Brain microvascular endothelial cell (primary cell): ENCODE measurements around the gene PTPRN.
A peak's percentile ranks its signal among the peaks of the same experiment; 100 is the strongest.

ENCODE experiments used
- DNase-seq: peaks from one replicate; pipeline ENCODE4 v3.0.0-alpha.2; 2020
- H3K27ac ChIP-seq: fragments of 250-450 bp; sonication (Bioruptor Pico); 2 replicates; pipeline ENCODE4 v1.5.1; 2020; ENCODE audit warnings: mild to moderate bottlenecking, moderate library complexity
- H3K27me3 ChIP-seq: fragments of 250-450 bp; sonication (Bioruptor Pico); replicated peaks from 2 replicates; pipeline ENCODE4 v1.5.1; 2020; ENCODE audit warnings: mild to moderate bottlenecking
- H3K36me3 ChIP-seq: fragments of 250-450 bp; sonication (Bioruptor Pico); replicated peaks from 2 replicates; pipeline ENCODE4 v1.5.1; 2020; ENCODE audit warnings: mild to moderate bottlenecking
- H3K4me3 ChIP-seq: 2 replicates; pipeline ENCODE4 v1.5.1; 2011; ENCODE audit warnings: low read depth, mild to moderate bottlenecking, control low read depth, low read length, moderate library complexity
- in situ Hi-C: cut with HindIII; loops from 2 replicates; pipeline ENCODE4 v1.10.0; 2017; ENCODE audit warnings: low sequenced_read_pairs, low pct_ligation_motif_present
- TF ChIP-seq, protein P1 (sequence below): IDR thresholded peaks from 2 replicates; pipeline ENCODE4 v1.5.1; 2011; ENCODE audit warnings: low read depth, mild to moderate bottlenecking, moderate library complexity, low read length, control low read depth, inconsistent platforms; ENCODE audit errors: missing control alignments

Gene PTPRN

DNA sequence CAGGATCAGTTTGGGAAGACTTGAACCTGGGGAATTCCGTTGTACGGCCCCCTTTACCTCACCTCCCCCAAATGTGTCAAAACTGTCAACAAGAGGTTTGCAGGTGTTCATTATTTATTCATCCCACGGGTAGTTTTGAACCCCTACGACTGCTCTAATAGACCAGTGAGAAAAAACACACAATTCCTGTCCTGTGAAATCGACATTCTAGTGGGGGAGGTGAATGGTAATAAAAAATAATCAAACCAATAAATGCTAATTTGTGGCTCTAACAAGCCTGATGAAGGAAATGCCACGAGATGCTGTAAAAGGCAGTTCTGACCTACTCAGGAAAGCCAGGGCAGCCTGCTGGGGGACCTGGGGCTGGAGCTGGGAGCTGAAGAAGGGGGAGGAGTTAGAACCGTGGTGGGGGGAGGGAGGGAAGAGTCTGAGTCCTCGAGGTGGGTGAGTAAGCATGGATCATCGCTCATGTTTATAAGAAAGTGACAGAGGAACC, 30.5 kb downstream of the PTPRN start:
- H3K36me3 ChIP-seq, result peaks cover 2% of the 10 kb centered on the region
- H3K4me3 ChIP-seq, result peak overlapping the region; percentile 12
- DNase-seq, result no peak
- TF ChIP-seq, protein P1, sequence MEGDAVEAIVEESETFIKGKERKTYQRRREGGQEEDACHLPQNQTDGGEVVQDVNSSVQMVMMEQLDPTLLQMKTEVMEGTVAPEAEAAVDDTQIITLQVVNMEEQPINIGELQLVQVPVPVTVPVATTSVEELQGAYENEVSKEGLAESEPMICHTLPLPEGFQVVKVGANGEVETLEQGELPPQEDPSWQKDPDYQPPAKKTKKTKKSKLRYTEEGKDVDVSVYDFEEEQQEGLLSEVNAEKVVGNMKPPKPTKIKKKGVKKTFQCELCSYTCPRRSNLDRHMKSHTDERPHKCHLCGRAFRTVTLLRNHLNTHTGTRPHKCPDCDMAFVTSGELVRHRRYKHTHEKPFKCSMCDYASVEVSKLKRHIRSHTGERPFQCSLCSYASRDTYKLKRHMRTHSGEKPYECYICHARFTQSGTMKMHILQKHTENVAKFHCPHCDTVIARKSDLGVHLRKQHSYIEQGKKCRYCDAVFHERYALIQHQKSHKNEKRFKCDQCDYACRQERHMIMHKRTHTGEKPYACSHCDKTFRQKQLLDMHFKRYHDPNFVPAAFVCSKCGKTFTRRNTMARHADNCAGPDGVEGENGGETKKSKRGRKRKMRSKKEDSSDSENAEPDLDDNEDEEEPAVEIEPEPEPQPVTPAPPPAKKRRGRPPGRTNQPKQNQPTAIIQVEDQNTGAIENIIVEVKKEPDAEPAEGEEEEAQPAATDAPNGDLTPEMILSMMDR, result no peak
- in situ Hi-C loops, result no loop called here
- peak overlapping the region; percentile 98 for H3K27ac ChIP-seq
- H3K27me3 ChIP-seq, result no peaks in the 10 kb centered on the region

DNA sequence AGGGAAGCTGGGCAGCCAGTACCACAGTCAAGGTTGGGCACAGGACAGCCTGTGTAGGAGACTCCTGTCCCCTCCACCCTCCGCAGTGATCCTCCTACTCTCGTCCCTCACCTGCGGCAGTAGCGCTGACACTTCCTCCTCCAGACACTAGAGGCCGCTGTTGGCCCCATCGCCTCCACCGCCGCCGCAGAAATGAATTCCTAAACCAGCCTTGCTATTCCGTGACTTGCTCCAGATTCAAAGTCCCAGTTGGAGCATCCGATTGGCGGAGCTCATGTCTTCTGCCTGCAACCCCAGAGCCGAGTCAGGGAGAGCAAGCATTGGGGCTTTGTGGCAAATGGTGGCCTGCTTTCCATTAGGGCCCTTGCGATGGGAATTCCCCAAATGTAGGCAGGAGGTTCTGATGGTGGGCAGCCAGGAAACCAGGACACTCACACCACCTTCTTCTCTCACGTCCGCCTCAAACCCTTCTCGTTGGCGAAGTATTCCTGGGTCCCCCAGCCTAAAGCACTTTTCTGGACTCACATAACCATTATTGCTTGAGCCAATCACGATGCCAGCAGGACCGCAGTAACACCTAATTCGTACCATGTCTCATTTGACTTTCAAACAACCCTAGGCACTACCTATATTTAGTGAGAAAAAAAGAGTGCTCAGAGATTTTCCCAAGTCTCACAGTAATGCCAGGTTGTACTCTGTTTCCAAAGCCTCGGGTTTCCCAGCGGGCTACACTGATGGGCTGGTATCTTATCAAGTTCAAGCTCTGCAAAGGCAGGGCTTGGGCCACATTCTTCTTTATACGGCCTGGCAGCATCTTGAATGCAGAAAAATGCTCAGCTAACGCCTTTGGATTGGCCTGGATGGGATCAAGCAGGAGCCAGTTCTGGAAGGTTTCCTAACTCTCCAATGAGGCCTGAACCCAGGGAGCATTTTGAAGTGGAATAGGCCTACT, 31.2 kb downstream of the PTPRN start:
- in situ Hi-C loops, result no loop called here
- TF ChIP-seq, protein P1, result peak; percentile 99
- DNase-seq, result peak; percentile 77
- Histone ChIP-seq H3K4me3 (no peak overlapping the region), H3K27ac (peak overlapping the region; percentile 98), H3K36me3 (peaks cover 2% of the 10 kb centered on the region), H3K27me3 (no peaks in the 10 kb centered on the region)

DNA sequence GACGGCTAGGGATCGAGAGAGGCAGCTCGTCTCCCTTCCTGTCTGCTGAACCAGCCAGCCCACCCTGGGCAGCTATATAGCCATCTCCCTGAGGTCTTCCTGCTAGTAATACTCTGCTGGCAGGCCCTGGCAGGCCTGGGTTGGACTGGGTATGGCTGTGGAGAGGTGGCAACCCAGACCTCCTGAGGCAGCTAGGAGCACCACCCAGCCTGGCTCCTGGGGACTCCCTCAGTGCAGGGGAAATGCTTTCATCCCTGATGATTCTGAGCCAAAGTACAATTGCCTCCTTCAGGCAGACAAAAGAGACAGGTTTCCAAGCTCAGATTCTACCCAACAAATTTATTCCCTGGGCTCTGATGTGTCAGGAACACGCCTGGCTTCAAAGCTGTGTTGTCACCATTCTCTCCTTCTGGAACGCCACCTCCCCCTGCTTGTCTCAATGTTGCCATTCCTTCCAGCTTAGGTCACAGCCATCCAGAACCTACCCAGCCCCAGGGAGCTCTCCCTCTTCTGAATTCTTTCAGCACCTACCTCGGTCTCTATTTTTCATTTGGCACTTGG, 34.8 kb downstream of the PTPRN start:
- H3K27ac ChIP-seq, result peak overlapping the region; percentile 2
- TF ChIP-seq, protein P1, result no peak
- H3K27me3 ChIP-seq, result no peaks in the 10 kb centered on the region
- H3K36me3 ChIP-seq, result no peaks in the 10 kb centered on the region
- in situ Hi-C loops, result no loop called here
- DNase-seq, result peak; percentile 80
- no peak overlapping the region for H3K4me3 ChIP-seq

DNA sequence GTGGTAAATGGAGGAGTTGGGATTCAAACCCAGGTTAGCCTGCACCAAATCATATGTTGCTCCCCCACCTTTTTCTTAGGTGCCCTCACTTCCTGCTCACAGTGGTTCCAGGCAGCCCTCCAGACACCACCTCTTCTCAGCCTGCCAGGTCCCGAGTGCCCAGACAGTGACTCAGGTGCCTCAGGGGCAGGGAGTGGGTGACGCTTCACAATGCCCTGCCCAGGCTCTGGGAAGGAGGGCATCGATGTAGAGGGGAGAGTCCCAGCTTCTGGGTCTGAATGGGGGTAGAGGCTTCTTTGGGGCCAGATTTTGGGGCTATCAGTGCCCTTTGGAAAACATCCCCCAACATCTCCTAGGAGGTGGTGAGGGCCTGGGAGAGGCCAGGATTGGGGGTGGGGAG, 35.3 kb downstream of the PTPRN start:
- in situ Hi-C loops, result no loop called here
- Histone ChIP-seq H3K4me3 (no peak overlapping the region), H3K27ac (no peak overlapping the region), H3K36me3 (no peaks in the 10 kb centered on the region), H3K27me3 (no peaks in the 10 kb centered on the region)
- no peak for DNase-seq
- TF ChIP-seq, protein P1, result no peak

DNA sequence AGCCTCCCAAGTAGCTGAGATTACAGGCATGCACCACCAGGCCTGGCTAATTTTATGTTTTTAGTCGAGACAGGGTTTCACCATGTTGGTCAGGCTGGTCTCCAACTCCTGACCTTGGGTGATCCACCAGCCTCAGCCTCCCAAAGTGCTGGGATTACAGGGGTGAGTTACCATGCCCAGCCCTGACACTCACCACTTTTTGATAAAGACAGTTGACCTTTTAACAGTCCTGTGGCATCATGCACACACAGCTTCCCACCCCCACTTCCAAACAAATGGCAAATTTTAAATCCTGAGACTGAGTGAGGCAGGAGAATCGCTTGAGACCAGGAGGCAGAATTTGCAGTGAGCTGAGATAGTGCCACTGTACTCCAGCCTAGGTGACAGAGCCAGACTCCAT, 36.2 kb downstream of the PTPRN start:
- Histone ChIP-seq H3K27ac (no peak overlapping the region), H3K27me3 (no peaks in the 10 kb centered on the region), H3K4me3 (no peak overlapping the region), H3K36me3 (no peaks in the 10 kb centered on the region)
- DNase-seq, result no peak
- TF ChIP-seq, protein P1, result no peak
- in situ Hi-C loops, result no loop called here
